ENCODE measurements around the gene ALK. TPM values are rescaled to one million over a fixed set of nuclear protein-coding genes. Genes with fewer than 3 reads are reported as not detected.

ALK gene
- total RNA-seq, 1 experiment from 2014 or later: not detected

- no peak overlapping the region for H3K27ac ChIP-seq (ENCODE audit: insufficient read length, low read depth, low read length)
- no peak overlapping the region for H3K4me2 ChIP-seq (ENCODE audit: insufficient read depth, insufficient read length, low read length)
- DNase-seq: no peak
- H3K9me3 ChIP-seq (ENCODE audit: control insufficient read depth, low read depth, low read length): no peaks in the 10 kb centered on the region
- H3K14ac ChIP-seq (ENCODE audit: insufficient read depth, low read length): no peak overlapping the region
- no peak overlapping the region for H2AK5ac ChIP-seq (ENCODE audit: insufficient read length, low read length)
- H2AFZ ChIP-seq (ENCODE audit: low read length): no peak overlapping the region
- H2BK12ac ChIP-seq (ENCODE audit: insufficient read length, low read depth, low read length): no peak overlapping the region
- Mint-ChIP-seq H3K4me1 (peaks cover 18 to 24% of the 10 kb centered on the region in 2 experiments), H3K9me3 (no peaks in the 10 kb centered on the region), H3K4me3 (no peak overlapping the region), H3K27ac (peak overlapping the region in 1 of 3 experiments; percentile 30; a peak in 1 of 7 replicates), H3K27me3 (ENCODE audit: low read depth) (peaks cover 4% of the 10 kb centered on the region; the same call in 1 of the 2 replicates), H3K36me3 (ENCODE audit: insufficient read depth in 1 of 3, low read depth in 3 of 3) (no peaks in the 10 kb centered on the region)
- H2BK20ac ChIP-seq (ENCODE audit: low read depth, low read length, poor library complexity, severe bottlenecking): no peak overlapping the region
- H3K18ac ChIP-seq (ENCODE audit: insufficient read length, low read depth, low read length): no peak overlapping the region
- H2BK120ac ChIP-seq (ENCODE audit: low read depth, low read length, poor library complexity, severe bottlenecking): no peak overlapping the region
- H3K27me3 ChIP-seq (ENCODE audit: insufficient read depth, low read length): no peaks in the 10 kb centered on the region
- H4K91ac ChIP-seq (ENCODE audit: insufficient read length, low read depth, low read length): no peak overlapping the region
- H4K5ac ChIP-seq (ENCODE audit: insufficient read length, low read depth, low read length): no peak overlapping the region
- no peak overlapping the region for H3T11ph ChIP-seq (ENCODE audit: low read length)
- H3K4ac ChIP-seq (ENCODE audit: low read depth, low read length): no peak overlapping the region
- H3K56ac ChIP-seq (ENCODE audit: insufficient read length, low read depth, low read length): no peak overlapping the region
- TF ChIP-seq CTCF (conservative IDR thresholded peaks at IDR 0.05): no peak
- no peaks in the 10 kb centered on the region for H4K20me1 ChIP-seq (ENCODE audit: control insufficient read depth, insufficient read depth, insufficient read length)
- no peaks in the 10 kb centered on the region for H3K23me2 ChIP-seq (ENCODE audit: insufficient read length, low read depth, low read length, poor library complexity, severe bottlenecking)
- H2BK15ac ChIP-seq (ENCODE audit: low read depth, low read length): no peak overlapping the region
- no CpG with 5 or more reads among the region's 10 CpGs for WGBS (ENCODE audit: extremely low coverage, insufficient read length, low lambda C conversion rate)
- H2BK5ac ChIP-seq (ENCODE audit: insufficient read length, low read length): no peak overlapping the region
- H3K79me2 ChIP-seq (ENCODE audit: insufficient read depth, low read length): no peaks in the 10 kb centered on the region
- H3K23ac ChIP-seq (ENCODE audit: insufficient read length, low read depth, low read length): no peak overlapping the region
- no peaks in the 10 kb centered on the region for H3K79me1 ChIP-seq (ENCODE audit: insufficient read depth, low read depth, low read length, poor library complexity, severe bottlenecking)
- no peak overlapping the region for H4K8ac ChIP-seq (replicated peaks; ENCODE audit: insufficient read length, low read depth, low read length)
- H3K9ac ChIP-seq (ENCODE audit: extremely low read depth, insufficient read length, low read length): no peak overlapping the region
- H3K4me1 ChIP-seq (ENCODE audit: insufficient read depth, low read length): no peaks in the 10 kb centered on the region
Measured at GRCh38 chr2:29310650-29311348, 610.6 kb downstream of the ALK start.
